GM12878 (cell line): Measurements from ENCODE around the gene MTAP. TPM values are rescaled to one million over a fixed set of nuclear protein-coding genes. Genes with fewer than 3 reads are reported as not detected.

Experiments used
- ATAC-seq: fragments of 200-7000 bp; cut with Tn5 transposase; 3 replicates; pipeline ENCODE4 v1.9.1; 2020; ENCODE audit warnings: mild to moderate bottlenecking, moderate library complexity
- BruUV-seq: library from RNA; stranded (reverse); fragments of 400-500 nt; replicated peaks from 2 replicates; lab custom pipeline; 2021; lab: Mats Ljungman, UMichigan
- CTCF ChIA-PET: fragments of 300-600 bp; sonication (Branson Sonifier 250); formaldehyde crosslinking; extraction: SDS; loops from one replicate; lab custom pipeline; 2021; ENCODE audit warnings: inconsistent platforms; lab: Yijun Ruan, JAX
- POLR2A ChIA-PET: fragments of 350-600 bp; formaldehyde crosslinking; extraction: SDS; loops from one replicate; lab custom pipeline; 2021; ENCODE audit warnings: inconsistent platforms; lab: Charles Lee
- RAD21 ChIA-PET: fragments of 300-600 bp; sonication (Branson Sonifier 250); formaldehyde crosslinking; loops from one replicate; lab custom pipeline; 2023; ENCODE audit warnings: antibody characterized with exemption; ENCODE audit not compliant: unreplicated experiment; lab: Charles Lee
- SMC1A ChIA-PET: fragments of 300-600 bp; sonication (Branson Sonifier 250); formaldehyde crosslinking; loops from one replicate; lab custom pipeline; 2023; ENCODE audit not compliant: unreplicated experiment, uncharacterized antibody; lab: Charles Lee
- DNase-seq: peaks from one replicate; pipeline ENCODE4 v3.0.0-alpha.2; 2011; ENCODE audit warnings: low read depth, low spot score
- FAIRE-seq: peaks from 3 replicates; lab custom pipeline; 2011; peaks lifted over from hg19 to GRCh38; lab: Jason Lieb, UNC
- H2AFZ ChIP-seq: 2 replicates; pipeline ENCODE4 v1.6.0; 2011; ENCODE audit warnings: low read depth, low read length, control low read depth; ENCODE audit not compliant: control insufficient read depth
- H3K27ac ChIP-seq: 2 replicates; pipeline ENCODE4 v1.5.1; 2011; ENCODE audit warnings: control low read depth; ENCODE audit not compliant: control insufficient read depth, insufficient read depth
- H3K27me3 ChIP-seq, 2 experiments: replicated peaks in 1 of 2; 2 replicates each; pipeline versions ENCODE4 v1.6.0 to v1.6.1; 2011; ENCODE audit warnings: low read length in 1 of 2; ENCODE audit not compliant: control insufficient read depth in 2 of 2, insufficient read depth in 2 of 2
- H3K36me3 ChIP-seq, 2 experiments: 2 replicates each; pipeline ENCODE4 v1.5.1; 2011; ENCODE audit warnings: low read length in 1 of 2; ENCODE audit not compliant: control insufficient read depth in 2 of 2, insufficient read depth in 2 of 2
- H3K4me1 ChIP-seq: 2 replicates; pipeline ENCODE4 v1.6.1; 2011; ENCODE audit warnings: mild to moderate bottlenecking, low read length, moderate library complexity, mixed read lengths; ENCODE audit not compliant: control insufficient read depth, insufficient read depth
- H3K4me2 ChIP-seq: 2 replicates; pipeline ENCODE4 v1.6.0; 2011; ENCODE audit warnings: control low read depth; ENCODE audit not compliant: control insufficient read depth, insufficient read depth
- H3K4me3 ChIP-seq: fragments of 200-600 bp; sonication (generic); 2 replicates; pipeline ENCODE4 v1.5.1; 2016
- H3K79me2 ChIP-seq: 2 replicates; pipeline ENCODE4 v1.6.0; 2011; ENCODE audit warnings: low read length; ENCODE audit not compliant: control insufficient read depth, insufficient read depth
- H3K9ac ChIP-seq: 2 replicates; pipeline ENCODE4 v1.8.0; 2011; ENCODE audit warnings: low read length, control low read depth, mixed read lengths; ENCODE audit not compliant: control insufficient read depth, insufficient read depth
- H3K9me3 ChIP-seq: replicated peaks from 3 replicates; pipeline ENCODE4 v1.5.1; 2011; ENCODE audit warnings: mild to moderate bottlenecking, low read length; ENCODE audit not compliant: control insufficient read depth, insufficient read depth
- H4K20me1 ChIP-seq: 2 replicates; pipeline ENCODE4 v1.6.0; 2011; ENCODE audit not compliant: control insufficient read depth, insufficient read depth
- DPF2 ChIP-seq: fragments of 450-650 bp; IDR thresholded peaks from 2 replicates; pipeline ENCODE4 v1.6.1; 2017; ENCODE audit warnings: mild to moderate bottlenecking
- FOS ChIP-seq: IDR thresholded peaks from 3 replicates; pipeline ENCODE4 v1.6.1; 2011; ENCODE audit warnings: borderline replicate concordance; ENCODE audit not compliant: insufficient read length; ENCODE audit errors: extremely low read depth
- IKZF2 ChIP-seq, 2 experiments: fragments of 450-650 bp; IDR thresholded peaks; 2 replicates each; pipeline ENCODE4 v1.6.1; 2017; ENCODE audit warnings: mild to moderate bottlenecking in 2 of 2, moderate library complexity in 2 of 2
- MEF2B ChIP-seq: fragments of 450-650 bp; IDR thresholded peaks from 2 replicates; pipeline ENCODE4 v1.6.1; 2018; ENCODE audit warnings: mild to moderate bottlenecking, moderate library complexity; ENCODE audit not compliant: partially characterized antibody, poor library complexity, severe bottlenecking
- MYC ChIP-seq: IDR thresholded peaks from 2 replicates; pipeline ENCODE4 v1.6.1; 2011; ENCODE audit warnings: mild to moderate bottlenecking, low read length, moderate library complexity, inconsistent platforms; ENCODE audit not compliant: insufficient read depth, insufficient replicate concordance, insufficient read length, severe bottlenecking
- NBN ChIP-seq: fragments of 450-650 bp; IDR thresholded peaks from 2 replicates; pipeline ENCODE4 v1.6.1; 2016
- POLR2AphosphoS5 ChIP-seq: IDR thresholded peaks from 2 replicates; pipeline ENCODE4 v1.6.1; 2011; ENCODE audit warnings: mild to moderate bottlenecking, low read length, inconsistent platforms
- SMAD5 ChIP-seq: IDR thresholded peaks from 2 replicates; pipeline ENCODE4 v1.6.1; 2016; ENCODE audit warnings: antibody characterized with exemption, low read depth
- SMC3 ChIP-seq: IDR thresholded peaks from 2 replicates; pipeline ENCODE4 v1.6.1; 2011; ENCODE audit warnings: low read length, improper control_type of control experiment, borderline replicate concordance
- WGBS: methylation state at CpG from one replicate; pipeline ENCODE4 v1.1.6; 2016; ENCODE audit warnings: low lambda C conversion rate; ENCODE audit not compliant: insufficient replicate concordance, insufficient coverage; ENCODE audit errors: missing lambda C conversion rate; 5-methylcytosine and 5-hydroxymethylcytosine counted together
- in situ Hi-C: fragments of 300-500 bp; cut with MboI; formaldehyde crosslinking; loops from 9 replicates; pipeline ENCODE4 v1.14.3; 2018; ENCODE audit warnings: mixed read lengths
- intact Hi-C: fragments of 100-400 bp; cut with micrococcal nuclease; formaldehyde crosslinking; loops from one replicate; pipeline ENCODE4 v1.14.2; 2022; ENCODE audit not compliant: unreplicated experiment
- polyA plus RNA-seq, 11 experiments: library from polyadenylated mRNA; depleted of rRNA in 4 of 11; unstranded in 6 of 11; stranded (reverse) in 5 of 11; fragments of >200 nt; fragmentation: Nextera tagmentation in 4 of 11; fragmentation: Illumina TruSeq in 1 of 11; extraction: Ambion mirVana in 4 of 11; extraction: Trizol in 1 of 11; gene quantifications; 1 replicate in 1 of 11; 2 replicates in 10 of 11; pipeline versions ENCODE4 v1.2.1 to v1.2.3, GENCODE V29; 2011 to 2016; ENCODE audit warnings: inconsistent platforms in 2 of 11, missing spikeins in 2 of 11, low read depth in 1 of 11
- total RNA-seq, 4 experiments: library from RNA; depleted of rRNA in 3 of 4; stranded (reverse); fragments of >200 nt in 3 of 4; fragmentation: Illumina TruSeq in 1 of 4; extraction: Trizol in 1 of 4; gene quantifications; 2 replicates each; pipeline versions ENCODE4 v1.2.1 to v1.2.3, GENCODE V29; 2013 to 2021
- TF ChIP-seq, protein P1 (sequence below): fragments of 450-650 bp; IDR thresholded peaks from 2 replicates; pipeline ENCODE4 v1.6.1; 2017; ENCODE audit warnings: low read depth, mild to moderate bottlenecking, moderate library complexity
- TF ChIP-seq, protein P2 (sequence below): fragments of 450-650 bp; IDR thresholded peaks from 2 replicates; pipeline ENCODE4 v1.6.1; 2017; ENCODE audit warnings: borderline replicate concordance

MTAP gene
- total and polyA plus RNA-seq, 10 of the 15 experiments (the other 5 are each of a cell fraction or from before 2014, with no cell fraction given) = 16.4 to 29.9 (median 22.6) TPM

DNA sequence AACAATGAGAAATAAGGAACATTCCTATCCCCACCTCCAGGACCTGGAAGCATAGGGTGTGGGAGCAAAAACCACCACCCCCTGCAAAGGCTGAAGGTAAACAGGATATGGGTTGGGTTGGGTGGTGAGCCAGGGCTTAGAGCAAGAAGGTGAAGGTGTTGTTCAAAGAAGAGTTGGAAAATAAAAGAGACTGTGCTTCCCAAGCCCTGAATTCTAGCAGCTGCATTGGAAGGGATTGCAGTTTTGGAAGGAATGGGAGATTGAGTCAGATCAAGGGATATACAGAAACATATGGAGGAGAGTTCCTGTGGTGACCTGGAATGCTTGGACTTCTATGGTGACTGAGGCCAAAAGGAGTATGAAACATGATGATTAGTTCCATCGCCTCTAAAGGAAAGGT is 24.7 kb upstream of the MTAP start:
- no peaks in the 10 kb centered on the region for H3K9me3 ChIP-seq
- H3K9ac ChIP-seq = no peak overlapping the region
- FAIRE-seq = peak; percentile 52
- H3K27ac ChIP-seq = no peak overlapping the region
- CTCF ChIA-PET = interaction anchor here (1.1 kb wide), 1 partner anchor 10 kb away, joined by 3 read pairs; no protein-coding TSS in a partner anchor
- H3K79me2 ChIP-seq = no peaks in the 10 kb centered on the region
- intact Hi-C loops = no loop called here
- RAD21 ChIA-PET = no interaction called here
- BruUV-seq = no TSS peak
- 29% methylated on average over 1 of the region's 1 CpG for WGBS
- no peak overlapping the region for H2AFZ ChIP-seq
- peaks cover 0 to 1% of the 10 kb centered on the region in 2 experiments; a peak in 1 of 4 replicates for H3K27me3 ChIP-seq
- no peak for ATAC-seq
- H4K20me1 ChIP-seq = no peaks in the 10 kb centered on the region
- TF ChIP-seq DPF2 = no peak
- no peak for TF ChIP-seq MYC
- TF ChIP-seq, protein P1, sequence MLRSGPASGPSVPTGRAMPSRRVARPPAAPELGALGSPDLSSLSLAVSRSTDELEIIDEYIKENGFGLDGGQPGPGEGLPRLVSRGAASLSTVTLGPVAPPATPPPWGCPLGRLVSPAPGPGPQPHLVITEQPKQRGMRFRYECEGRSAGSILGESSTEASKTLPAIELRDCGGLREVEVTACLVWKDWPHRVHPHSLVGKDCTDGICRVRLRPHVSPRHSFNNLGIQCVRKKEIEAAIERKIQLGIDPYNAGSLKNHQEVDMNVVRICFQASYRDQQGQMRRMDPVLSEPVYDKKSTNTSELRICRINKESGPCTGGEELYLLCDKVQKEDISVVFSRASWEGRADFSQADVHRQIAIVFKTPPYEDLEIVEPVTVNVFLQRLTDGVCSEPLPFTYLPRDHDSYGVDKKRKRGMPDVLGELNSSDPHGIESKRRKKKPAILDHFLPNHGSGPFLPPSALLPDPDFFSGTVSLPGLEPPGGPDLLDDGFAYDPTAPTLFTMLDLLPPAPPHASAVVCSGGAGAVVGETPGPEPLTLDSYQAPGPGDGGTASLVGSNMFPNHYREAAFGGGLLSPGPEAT = no peak
- no peak for TF ChIP-seq NBN
- no peak for TF ChIP-seq FOS
- no peak for TF ChIP-seq SMAD5
- TF ChIP-seq IKZF2 (IDR thresholded peaks at IDR 0.05) = no peak
- TF ChIP-seq MEF2B = no peak
- TF ChIP-seq, protein P2, sequence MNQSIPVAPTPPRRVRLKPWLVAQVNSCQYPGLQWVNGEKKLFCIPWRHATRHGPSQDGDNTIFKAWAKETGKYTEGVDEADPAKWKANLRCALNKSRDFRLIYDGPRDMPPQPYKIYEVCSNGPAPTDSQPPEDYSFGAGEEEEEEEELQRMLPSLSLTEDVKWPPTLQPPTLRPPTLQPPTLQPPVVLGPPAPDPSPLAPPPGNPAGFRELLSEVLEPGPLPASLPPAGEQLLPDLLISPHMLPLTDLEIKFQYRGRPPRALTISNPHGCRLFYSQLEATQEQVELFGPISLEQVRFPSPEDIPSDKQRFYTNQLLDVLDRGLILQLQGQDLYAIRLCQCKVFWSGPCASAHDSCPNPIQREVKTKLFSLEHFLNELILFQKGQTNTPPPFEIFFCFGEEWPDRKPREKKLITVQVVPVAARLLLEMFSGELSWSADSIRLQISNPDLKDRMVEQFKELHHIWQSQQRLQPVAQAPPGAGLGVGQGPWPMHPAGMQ = no peak
- no peak for TF ChIP-seq POLR2AphosphoS5
- TF ChIP-seq SMC3 = no peak
- TF ChIP-seq, all 136 proteins: peak for 0
- SMC1A ChIA-PET = interaction anchor here (1.0 kb wide), 1 partner anchor 11 kb away, joined by 7 read pairs; no protein-coding TSS in a partner anchor
- Histone ChIP-seq H3K36me3 (no peaks in the 10 kb centered on the region), H3K4me1 (no peaks in the 10 kb centered on the region), H3K4me2 (no peak overlapping the region), H3K4me3 (no peak overlapping the region)
- DNase-seq = no peak
- POLR2A ChIA-PET = no interaction called here
- in situ Hi-C loops = no loop called here
